GM19397 (cell line): ENCODE data around the gene RNF222.

Source experiments
- ATAC-seq: cut with Tn5 transposase; IDR thresholded peaks from one replicate; pipeline ENCODE4 v1.9.1; 2021; ENCODE audit warnings: mild to moderate bottlenecking, moderate library complexity; ENCODE audit not compliant: unreplicated experiment

The RNF222 gene

GRCh38 chr17:8397636-8398035 is at the start of gene RNF222:
Gene RNF222, minus strand, starts transcription at chr17:8397827. Its CDS starts 4,366 bp downstream, at chr17:8393461.
- no peak for ATAC-seq

DNA sequence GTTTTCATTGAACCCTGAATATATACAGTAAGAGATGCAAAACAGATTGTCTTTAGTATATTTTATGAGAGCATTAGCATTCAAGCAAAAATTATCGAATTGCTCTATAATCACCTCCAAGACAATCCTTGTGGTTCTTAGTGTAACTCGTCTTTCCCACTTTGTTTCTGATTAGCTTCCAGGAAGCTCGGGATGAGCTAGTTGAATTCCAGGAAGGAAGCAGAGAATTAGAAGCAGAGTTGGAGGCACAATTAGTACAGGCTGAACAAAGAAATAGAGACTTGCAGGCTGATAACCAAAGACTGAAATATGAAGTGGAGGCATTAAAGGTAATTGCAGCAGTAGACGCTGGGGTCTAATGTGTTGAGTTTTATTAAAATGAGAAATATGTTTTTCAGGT is 47.9 kb upstream of the RNF222 start:
- ATAC-seq = no peak

DNA sequence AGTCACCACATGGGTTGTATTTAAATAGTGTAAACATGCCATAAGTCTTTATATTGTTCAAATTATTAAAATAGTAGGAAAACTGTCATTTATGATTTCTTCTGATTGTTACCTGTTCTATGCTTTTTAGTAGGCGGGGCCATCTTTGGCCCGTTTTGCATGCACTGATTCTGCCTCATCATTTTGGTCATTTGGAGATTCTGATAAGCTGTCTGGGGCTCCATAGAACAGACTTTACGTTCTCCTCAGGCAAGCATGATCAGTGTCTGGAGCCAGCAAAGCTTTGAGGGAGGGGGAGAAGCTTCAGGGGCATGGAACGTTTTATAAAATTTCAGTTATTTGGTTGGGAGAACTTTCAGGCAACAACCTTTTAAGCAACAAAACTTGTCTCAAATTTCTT is 46.9 kb upstream of the RNF222 start:
- ATAC-seq = no peak

DNA sequence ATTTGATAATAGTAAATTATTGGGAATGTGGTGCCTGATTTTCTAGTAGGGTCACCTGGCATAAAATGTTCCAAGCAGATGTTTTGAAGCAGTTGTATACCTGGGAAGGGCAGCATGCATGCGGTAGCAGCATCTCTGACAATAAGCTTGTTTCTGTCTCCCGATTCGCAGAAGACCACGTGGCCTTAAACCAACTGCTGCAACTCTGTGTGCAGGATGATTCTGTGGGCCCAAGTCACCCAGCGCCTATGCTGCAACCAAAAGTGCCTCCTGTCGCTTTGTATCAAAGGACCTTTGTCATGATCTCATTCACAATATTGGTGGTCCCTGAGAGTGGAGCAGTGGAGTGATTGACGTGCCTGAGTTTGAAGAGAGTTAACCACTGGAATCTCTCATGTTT is 46.1 kb upstream of the RNF222 start:
- ATAC-seq = no peak

GRCh38 chr17:8442310-8442709 is 44.7 kb upstream of the RNF222 start:
- ATAC-seq = no peak

GRCh38 chr17:8441690-8442089 is 44.1 kb upstream of the RNF222 start:
- ATAC-seq = no peak

GRCh38 chr17:8439681-8440080 is 42.1 kb upstream of the RNF222 start:
- no peak for ATAC-seq

DNA sequence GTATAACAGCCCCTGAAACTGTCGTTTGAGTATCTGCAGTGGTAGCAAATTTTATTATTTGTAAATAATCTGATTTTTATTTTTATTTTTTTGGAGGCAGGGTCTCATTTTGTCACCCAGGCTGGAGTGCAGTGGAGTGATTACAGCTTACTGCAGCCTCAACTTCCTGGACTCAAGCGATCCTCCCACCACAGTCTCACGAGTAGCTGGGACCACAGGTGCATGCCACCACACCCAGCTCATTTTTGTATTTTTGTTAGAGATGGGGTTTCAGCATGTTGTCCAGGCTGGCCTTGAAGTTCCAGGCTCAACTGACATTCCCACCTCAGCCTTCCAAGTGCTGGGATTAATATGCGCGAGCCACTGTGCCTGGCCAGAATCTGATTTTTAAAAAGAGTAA is 40.8 kb upstream of the RNF222 start:
- no peak for ATAC-seq

GRCh38 chr17:8436844-8437171 is 39.2 kb upstream of the RNF222 start:
- ATAC-seq = no peak

- ATAC-seq = peak; percentile 54
Measured at GRCh38 chr17:8436169-8436843, 38.7 kb upstream of the RNF222 start.

GRCh38 chr17:8435245-8436168 is 37.9 kb upstream of the RNF222 start, which contains the start of gene NDEL1:
Gene NDEL1, plus strand, starts transcription at chr17:8435884. Its CDS starts 8,388 bp downstream, at chr17:8444272.
- peak; percentile 96 for ATAC-seq

- no peak for ATAC-seq
Measured at GRCh38 chr17:8430966-8431365, 33.3 kb upstream of the RNF222 start.

GRCh38 chr17:8426802-8427201 is 29.2 kb upstream of the RNF222 start:
- no peak for ATAC-seq

- ATAC-seq = no peak
Measured at GRCh38 chr17:8426094-8426720, 28.6 kb upstream of the RNF222 start.

DNA sequence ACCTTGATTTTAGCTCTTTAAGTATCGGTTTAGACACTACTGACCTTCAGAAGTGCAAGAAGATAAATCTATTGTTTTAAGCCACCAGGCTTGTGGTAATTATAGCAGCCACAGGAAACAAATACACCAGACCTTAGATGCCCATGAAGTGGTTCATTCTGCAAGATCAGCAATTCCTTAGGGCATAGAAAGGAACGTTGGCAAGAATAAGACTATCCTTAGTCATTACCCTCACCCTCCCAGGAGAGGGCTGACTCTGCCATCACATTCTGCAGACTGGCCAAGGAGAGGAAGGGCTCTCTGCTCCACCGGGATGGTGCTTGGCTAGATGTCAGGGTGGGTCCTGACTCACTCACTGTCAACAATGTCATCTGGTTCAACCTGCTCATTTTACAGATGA is 23.9 kb upstream of the RNF222 start:
- ATAC-seq = no peak

GRCh38 chr17:8420041-8420934 is 22.7 kb upstream of the RNF222 start:
- ATAC-seq = no peak

DNA sequence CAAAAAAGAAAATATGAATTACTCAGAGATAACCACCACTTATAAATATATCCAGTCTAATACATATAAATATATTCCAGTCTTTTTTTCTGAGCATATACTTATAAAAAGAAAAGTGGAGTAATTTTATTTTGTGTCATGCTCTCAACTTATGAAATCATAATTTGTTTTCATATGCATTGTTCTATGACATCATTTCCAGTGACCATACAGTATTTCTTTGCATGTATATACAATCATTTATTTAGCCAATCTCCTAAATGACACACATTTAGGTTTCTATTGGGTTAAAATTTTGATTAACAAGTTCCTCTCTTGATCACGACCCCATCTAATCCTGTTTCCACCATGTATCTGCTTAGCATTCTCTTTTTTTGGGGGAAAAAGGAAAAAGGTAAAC is 21.7 kb upstream of the RNF222 start:
- no peak for ATAC-seq

DNA sequence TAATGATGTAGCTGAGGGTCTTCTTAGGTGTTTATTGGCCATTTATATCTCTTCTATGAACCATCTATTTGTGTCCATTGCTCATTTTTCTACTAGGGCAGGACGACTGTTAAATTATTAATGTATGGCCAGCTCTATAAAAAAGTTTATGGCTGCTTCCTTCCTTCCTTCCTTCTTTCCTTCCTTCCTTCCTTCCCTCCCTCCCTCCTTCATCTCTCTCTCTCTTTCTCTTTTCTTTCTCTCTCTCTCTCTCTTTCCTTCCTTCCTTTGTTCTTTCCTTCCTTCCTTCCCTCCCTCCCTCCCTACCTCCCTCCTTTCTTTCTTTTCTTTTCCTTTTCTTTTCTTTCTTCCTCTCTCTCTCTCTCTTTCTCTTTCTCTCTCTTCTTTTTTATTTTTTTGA is 20.8 kb upstream of the RNF222 start:
- ATAC-seq = no peak

DNA sequence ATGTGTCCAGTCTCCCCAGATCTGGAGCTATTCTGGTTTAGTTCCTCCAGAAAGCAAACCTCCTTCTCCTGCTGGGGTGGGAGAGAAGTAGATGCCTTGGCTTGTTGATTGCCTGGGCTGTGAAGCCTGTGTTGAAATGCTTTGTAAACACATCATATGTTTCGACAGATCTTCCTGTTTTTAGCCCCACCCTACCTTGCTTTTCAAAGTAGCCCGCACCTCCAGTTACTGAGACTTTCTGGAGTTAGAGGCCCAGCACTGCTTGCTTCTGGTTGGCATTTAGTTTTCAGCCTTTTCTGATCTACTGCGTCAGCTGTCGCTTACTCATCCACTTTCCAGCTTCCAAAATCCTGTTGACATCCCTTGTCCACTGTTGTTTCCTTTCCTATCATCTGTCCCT is 20.2 kb upstream of the RNF222 start:
- ATAC-seq = no peak

- no peak for ATAC-seq
Measured at GRCh38 chr17:8413938-8414337, 16.3 kb upstream of the RNF222 start.

GRCh38 chr17:8413328-8413727 is 15.7 kb upstream of the RNF222 start:
- no peak for ATAC-seq
